WTC11 (cell line): Measurements from ENCODE around the gene ADGRG3. TPM values are rescaled to one million over a fixed set of nuclear protein-coding genes. Genes with fewer than 3 reads are reported as not detected.

Source experiments
- ATAC-seq: fragments of 200-7000 bp; cut with Tn5 transposase; 2 replicates; pipeline ENCODE4 v1.10.0; 2021; ENCODE audit warnings: mild to moderate bottlenecking, moderate library complexity
- CTCF ChIA-PET: fragments of 300-600 bp; sonication (Branson Sonifier 250); formaldehyde crosslinking; loops from one replicate; lab custom pipeline; 2021; ENCODE audit warnings: antibody characterized with exemption; lab: Charles Lee
- POLR2A ChIA-PET: fragments of 350-600 bp; sonication (Branson Sonifier 250); formaldehyde crosslinking; loops from one replicate; lab custom pipeline; 2021; ENCODE audit warnings: antibody characterized with exemption; lab: Charles Lee
- DNase-seq: peaks from one replicate; pipeline ENCODE4 v3.0.0; 2021; ENCODE audit warnings: low spot score
- H3K27ac Mint-ChIP-seq: 2 replicates; pipeline ENCODE4 v1.8.0; 2021; ENCODE audit warnings: mixed read lengths
- H3K27me3 Mint-ChIP-seq: 2 replicates; pipeline ENCODE4 v1.8.0; 2021; ENCODE audit warnings: low read depth, mild to moderate bottlenecking, moderate library complexity, mixed read lengths
- H3K36me3 Mint-ChIP-seq: 2 replicates; pipeline ENCODE4 v1.8.0; 2021; ENCODE audit warnings: mixed read lengths
- H3K4me1 Mint-ChIP-seq: 2 replicates; pipeline ENCODE4 v1.8.0; 2022; ENCODE audit warnings: mixed read lengths
- H3K4me3 Mint-ChIP-seq: 2 replicates; pipeline ENCODE4 v1.8.0; 2021; ENCODE audit warnings: mild to moderate bottlenecking, moderate library complexity, mixed read lengths
- H3K9me3 Mint-ChIP-seq: 2 replicates; pipeline ENCODE4 v1.8.0; 2021; ENCODE audit warnings: mixed read lengths
- AR ChIP-seq: fragments of 250-450 bp; sonication (Bioruptor Pico); IDR thresholded peaks from 2 replicates; pipeline ENCODE4 v1.9.0; 2021; ENCODE audit warnings: mild to moderate bottlenecking
- ARID4B ChIP-seq: sonication (generic); formaldehyde crosslinking; IDR thresholded peaks from 2 replicates; pipeline ENCODE4 v1.8.0; 2023; ENCODE audit warnings: missing genetic modification reagents, mild to moderate bottlenecking, borderline replicate concordance
- ATF1 ChIP-seq: sonication (generic); formaldehyde crosslinking; IDR thresholded peaks from 2 replicates; pipeline ENCODE4 v1.8.1; 2023; ENCODE audit warnings: mild to moderate bottlenecking, moderate library complexity, missing genetic modification reagents
- CDX4 ChIP-seq: fragments of 250-450 bp; sonication (Bioruptor Pico); IDR thresholded peaks from 2 replicates; pipeline ENCODE4 v1.9.0; 2021; ENCODE audit warnings: moderate library complexity, mild to moderate bottlenecking, inconsistent platforms, borderline replicate concordance
- ETV6 ChIP-seq: sonication (generic); formaldehyde crosslinking; IDR thresholded peaks from 2 replicates; pipeline ENCODE4 v1.8.1; 2022; ENCODE audit warnings: mild to moderate bottlenecking, missing genetic modification reagents
- FOXK1 ChIP-seq: sonication (generic); formaldehyde crosslinking; IDR thresholded peaks from 2 replicates; pipeline ENCODE4 v1.8.0; 2022; ENCODE audit warnings: mild to moderate bottlenecking, moderate library complexity, missing genetic modification reagents
- IRF1 ChIP-seq: sonication (generic); formaldehyde crosslinking; IDR thresholded peaks from 2 replicates; pipeline ENCODE4 v1.8.0; 2023; ENCODE audit warnings: missing genetic modification reagents
- MAX ChIP-seq: sonication (generic); formaldehyde crosslinking; IDR thresholded peaks from 2 replicates; pipeline ENCODE4 v1.8.0; 2022; ENCODE audit warnings: mild to moderate bottlenecking, missing genetic modification reagents
- SMAD4 ChIP-seq: sonication (generic); formaldehyde crosslinking; IDR thresholded peaks from 2 replicates; pipeline ENCODE4 v1.8.0; 2022; ENCODE audit warnings: mild to moderate bottlenecking, missing genetic modification reagents
- SP1 ChIP-seq: sonication (generic); formaldehyde crosslinking; conservative IDR thresholded peaks from 2 replicates; pipeline ENCODE4 v1.8.1; 2022; ENCODE audit warnings: missing genetic modification reagents
- ZMAT4 ChIP-seq: fragments of 250-450 bp; sonication (Bioruptor Pico); IDR thresholded peaks from 2 replicates; pipeline ENCODE4 v1.9.0; 2021; ENCODE audit warnings: mild to moderate bottlenecking
- ZNF121 ChIP-seq: sonication (generic); formaldehyde crosslinking; IDR thresholded peaks from 2 replicates; pipeline ENCODE4 v1.8.0; 2023; ENCODE audit warnings: missing genetic modification reagents
- ZNF232 ChIP-seq: sonication (generic); formaldehyde crosslinking; IDR thresholded peaks from 2 replicates; pipeline ENCODE4 v1.8.0; 2022; ENCODE audit warnings: mild to moderate bottlenecking, missing genetic modification reagents
- ZNF425 ChIP-seq: fragments of 250-450 bp; sonication (Bioruptor Pico); conservative IDR thresholded peaks from 2 replicates; pipeline ENCODE4 v1.9.0; 2021; ENCODE audit warnings: mild to moderate bottlenecking
- total RNA-seq: library from RNA; stranded (reverse); gene quantifications from 3 replicates; pipeline ENCODE4 v1.2.3, GENCODE V29; 2021

The ADGRG3 gene
- total RNA-seq, 1 experiment from 2014 or later: 0.44 TPM

- TF ChIP-seq CDX4 (CRISPR knock-in tag) (no peak), SMAD4 (no peak)
These were observed 29.9 kb downstream of the ADGRG3 start (continued) for GRCh38 chr16:57697896-57698537.

- H3K4me3 Mint-ChIP-seq: no peak overlapping the region
- H3K9me3 Mint-ChIP-seq: no peaks in the 10 kb centered on the region
- ATAC-seq (no peak), DNase-seq (no peak)
- H3K27ac Mint-ChIP-seq: no peak overlapping the region
- no peaks in the 10 kb centered on the region for H3K27me3 Mint-ChIP-seq
- peaks cover 6% of the 10 kb centered on the region for H3K4me1 Mint-ChIP-seq
- ChIA-PET CTCF (interaction anchor here (0.8 kb wide), 1 partner anchor 70 kb away, joined by 3 read pairs; the partner anchor contains the start of gene ADGRG1), POLR2A (no interaction called here)
- TF ChIP-seq ZNF232 (CRISPR knock-in tag) (no peak), MAX (CRISPR knock-in tag) (no peak), ZMAT4 (CRISPR knock-in tag) (no peak), AR (CRISPR knock-in tag) (no peak), IRF1 (CRISPR knock-in tag) (no peak), ZNF425 (no peak)
- H3K36me3 Mint-ChIP-seq: no peaks in the 10 kb centered on the region
These were observed 30.8 kb downstream of the ADGRG3 start for GRCh38 chr16:57698812-57699405.

GRCh38 chr16:57699481-57699880 lies 31.4 kb downstream of the ADGRG3 start:
- Mint-ChIP-seq H3K27me3 (no peaks in the 10 kb centered on the region), H3K9me3 (no peaks in the 10 kb centered on the region), H3K27ac (no peak overlapping the region), H3K4me1 (peaks cover 11% of the 10 kb centered on the region), H3K36me3 (no peaks in the 10 kb centered on the region), H3K4me3 (no peak overlapping the region)
- ChIA-PET POLR2A (no interaction called here), CTCF (no interaction called here)
- DNase-seq: no peak
- no peak for ATAC-seq
- no peak for TF ChIP-seq ATF1
- TF ChIP-seq FOXK1 (CRISPR knock-in tag): no peak
- no peak for TF ChIP-seq SP1 (CRISPR knock-in tag)

GRCh38 chr16:57699899-57700298 lies 31.8 kb downstream of the ADGRG3 start:
- POLR2A ChIA-PET: no interaction called here
- TF ChIP-seq ETV6 (no peak), AR (CRISPR knock-in tag) (no peak), ARID4B (CRISPR knock-in tag) (no peak), ZNF121 (CRISPR knock-in tag) (no peak)

More at GRCh38 chr16:57699899-57700298, 31.8 kb downstream of the ADGRG3 start:
- no peaks in the 10 kb centered on the region for H3K9me3 Mint-ChIP-seq
- CTCF ChIA-PET: no interaction called here
- no peak for ATAC-seq
- no peaks in the 10 kb centered on the region for H3K36me3 Mint-ChIP-seq
- H3K27ac Mint-ChIP-seq: no peak overlapping the region
- DNase-seq: no peak
- H3K4me1 Mint-ChIP-seq: peaks cover 8% of the 10 kb centered on the region
- H3K4me3 Mint-ChIP-seq: no peak overlapping the region
- no peaks in the 10 kb centered on the region for H3K27me3 Mint-ChIP-seq
